Activated CD8-positive, alpha-beta memory T cell treated with anti-CD3 and anti-CD28 coated beads for 1 hour (primary cell): ENCODE data around the gene APOL2.

Experiments
- DNase-seq, 2 donors: peaks; one replicate each; pipeline ENCODE4 v3.0.0-alpha.2; 2020; ENCODE audit warnings: low read depth in 1 of 2; ENCODE audit errors: extremely low read depth in 1 of 2

Gene APOL2

GRCh38 chr22:36180038-36180880 lies 59.1 kb downstream of the APOL2 start:
- peak; percentile 72 to 86 for DNase-seq

- DNase-seq = no peak
Measured at GRCh38 chr22:36177160-36177559, 62.2 kb downstream of the APOL2 start.
